Panc1 (cell line): ENCODE measurements around the gene CCDC9B. TPM values are rescaled to one million over a fixed set of nuclear protein-coding genes. Genes with fewer than 3 reads are reported as not detected.

Experiments used
- ATAC-seq: fragments of 200-7000 bp; cut with Tn5 transposase; 2 replicates; pipeline ENCODE4 v1.9.1; 2020; ENCODE audit warnings: mild to moderate bottlenecking, moderate library complexity
- BruUV-seq: library from RNA; stranded (reverse); fragments of 400-500 nt; replicated peaks from 2 replicates; lab custom pipeline; 2021; lab: Mats Ljungman, UMichigan
- CTCF ChIA-PET: fragments of 300-600 bp; sonication (Branson Sonifier 250); formaldehyde crosslinking; loops from one replicate; lab custom pipeline; 2022; ENCODE audit warnings: antibody characterized with exemption; lab: Charles Lee
- POLR2A ChIA-PET: fragments of 300-600 bp; sonication (Branson Sonifier 250); formaldehyde crosslinking; loops from one replicate; lab custom pipeline; 2022; ENCODE audit warnings: antibody characterized with exemption; lab: Charles Lee
- DNase-seq: peaks from one replicate; pipeline ENCODE4 v3.0.0-alpha.2; 2010; ENCODE audit warnings: low read depth, low spot score
- H3K27ac ChIP-seq: 2 replicates; pipeline ENCODE4 v1.5.1; 2011; ENCODE audit warnings: mild to moderate bottlenecking, low read length, inconsistent platforms
- H3K27me3 ChIP-seq: fragments of 200-500 bp; sonication (Bioruptor generic); 2 replicates; pipeline ENCODE4 v1.6.0; 2014; ENCODE audit warnings: low read length, inconsistent platforms; ENCODE audit not compliant: control insufficient read depth, insufficient read depth
- H3K36me3 ChIP-seq: fragments of 200-500 bp; sonication (Bioruptor generic); 2 replicates; pipeline ENCODE4 v1.5.1; 2014; ENCODE audit warnings: inconsistent platforms, mild to moderate bottlenecking, low read length, moderate library complexity; ENCODE audit not compliant: control insufficient read depth, insufficient read depth
- H3K4me1 ChIP-seq: 2 replicates; pipeline ENCODE4 v1.5.1; 2011; ENCODE audit warnings: inconsistent platforms, mild to moderate bottlenecking, low read length, moderate library complexity; ENCODE audit not compliant: control insufficient read depth, insufficient read depth
- H3K4me3 ChIP-seq, 2 experiments: 2 replicates each; pipeline ENCODE4 v1.5.1; 2011 to 2012; ENCODE audit warnings: low read depth in 2 of 2, low read length in 2 of 2, mild to moderate bottlenecking in 2 of 2, inconsistent platforms in 1 of 2, moderate library complexity in 1 of 2
- H3K9me3 ChIP-seq: fragments of 200-500 bp; sonication (Bioruptor generic); 2 replicates; pipeline ENCODE4 v1.5.1; 2014; ENCODE audit warnings: low read depth, mild to moderate bottlenecking, inconsistent platforms, low read length, moderate library complexity; ENCODE audit not compliant: control insufficient read depth, insufficient read depth
- POLR2AphosphoS5 ChIP-seq: IDR thresholded peaks from 2 replicates; pipeline ENCODE4 v1.6.1; 2012; ENCODE audit warnings: mild to moderate bottlenecking, low read depth, low read length, moderate library complexity
- SIN3A ChIP-seq: IDR thresholded peaks from 2 replicates; pipeline ENCODE4 v1.6.1; 2012; ENCODE audit warnings: low read depth, mild to moderate bottlenecking, low read length, moderate library complexity, borderline replicate concordance; ENCODE audit not compliant: insufficient read depth
- TCF7L2 ChIP-seq: IDR thresholded peaks from 2 replicates; pipeline ENCODE4 v1.6.1; 2011; ENCODE audit warnings: mild to moderate bottlenecking, low read depth, low read length, inconsistent platforms
- in situ Hi-C: cut with HindIII; loops from 2 replicates; pipeline ENCODE4 v1.10.0; 2016; ENCODE audit warnings: low sequenced_read_pairs, low pct_unique_long_range_greater_than_20kb
- intact Hi-C: fragments of 100-400 bp; cut with micrococcal nuclease; formaldehyde crosslinking; loops from one replicate; pipeline ENCODE4 v1.10.0; 2022; ENCODE audit not compliant: unreplicated experiment
- total RNA-seq: library from RNA; stranded (reverse); gene quantifications from one replicate; pipeline ENCODE4 v1.2.1, GENCODE V29; 2021; ENCODE audit not compliant: unreplicated experiment
- TF ChIP-seq, protein P1 (sequence below): fragments of 450-650 bp; IDR thresholded peaks from 2 replicates; pipeline ENCODE4 v1.5.1; 2017; ENCODE audit warnings: mild to moderate bottlenecking
- TF ChIP-seq, protein P2 (sequence below), 2 experiments: IDR thresholded peaks; 2 replicates each; pipeline ENCODE4 v1.6.1; 2011 to 2012; ENCODE audit warnings: low read depth in 2 of 2, control low read depth in 1 of 2, low read length in 1 of 2, mild to moderate bottlenecking in 1 of 2, moderate library complexity in 1 of 2; ENCODE audit not compliant: insufficient read depth in 1 of 2

Gene CCDC9B
- total RNA-seq, 1 experiment from 2014 or later = 55.9 TPM

DNA sequence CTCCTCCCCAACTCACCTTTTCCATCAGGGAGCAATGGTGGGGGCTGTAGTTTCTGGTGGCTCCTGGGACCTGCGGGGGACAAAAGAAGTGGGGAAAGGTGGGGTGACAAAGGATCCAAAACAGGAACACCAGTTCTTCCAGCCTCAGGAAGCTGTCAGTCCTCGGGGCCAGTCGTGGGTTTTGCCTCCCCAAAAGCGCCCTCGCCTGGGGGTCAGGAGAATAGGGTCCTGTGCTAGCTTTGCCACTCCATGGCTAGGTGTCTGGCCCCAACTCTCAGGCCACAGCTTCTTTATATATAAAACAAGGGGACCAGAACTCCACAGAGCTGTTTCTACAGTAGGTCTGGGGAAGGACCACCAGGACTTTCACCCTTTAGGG is 4.0 kb downstream of the CCDC9B start:
- no peak for TF ChIP-seq POLR2AphosphoS5
- no peak for TF ChIP-seq TCF7L2
- TF ChIP-seq, protein P1, sequence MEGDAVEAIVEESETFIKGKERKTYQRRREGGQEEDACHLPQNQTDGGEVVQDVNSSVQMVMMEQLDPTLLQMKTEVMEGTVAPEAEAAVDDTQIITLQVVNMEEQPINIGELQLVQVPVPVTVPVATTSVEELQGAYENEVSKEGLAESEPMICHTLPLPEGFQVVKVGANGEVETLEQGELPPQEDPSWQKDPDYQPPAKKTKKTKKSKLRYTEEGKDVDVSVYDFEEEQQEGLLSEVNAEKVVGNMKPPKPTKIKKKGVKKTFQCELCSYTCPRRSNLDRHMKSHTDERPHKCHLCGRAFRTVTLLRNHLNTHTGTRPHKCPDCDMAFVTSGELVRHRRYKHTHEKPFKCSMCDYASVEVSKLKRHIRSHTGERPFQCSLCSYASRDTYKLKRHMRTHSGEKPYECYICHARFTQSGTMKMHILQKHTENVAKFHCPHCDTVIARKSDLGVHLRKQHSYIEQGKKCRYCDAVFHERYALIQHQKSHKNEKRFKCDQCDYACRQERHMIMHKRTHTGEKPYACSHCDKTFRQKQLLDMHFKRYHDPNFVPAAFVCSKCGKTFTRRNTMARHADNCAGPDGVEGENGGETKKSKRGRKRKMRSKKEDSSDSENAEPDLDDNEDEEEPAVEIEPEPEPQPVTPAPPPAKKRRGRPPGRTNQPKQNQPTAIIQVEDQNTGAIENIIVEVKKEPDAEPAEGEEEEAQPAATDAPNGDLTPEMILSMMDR = no peak; the same call in 1 of the 2 replicates
- TF ChIP-seq SIN3A = no peak
- TF ChIP-seq, protein P2, sequence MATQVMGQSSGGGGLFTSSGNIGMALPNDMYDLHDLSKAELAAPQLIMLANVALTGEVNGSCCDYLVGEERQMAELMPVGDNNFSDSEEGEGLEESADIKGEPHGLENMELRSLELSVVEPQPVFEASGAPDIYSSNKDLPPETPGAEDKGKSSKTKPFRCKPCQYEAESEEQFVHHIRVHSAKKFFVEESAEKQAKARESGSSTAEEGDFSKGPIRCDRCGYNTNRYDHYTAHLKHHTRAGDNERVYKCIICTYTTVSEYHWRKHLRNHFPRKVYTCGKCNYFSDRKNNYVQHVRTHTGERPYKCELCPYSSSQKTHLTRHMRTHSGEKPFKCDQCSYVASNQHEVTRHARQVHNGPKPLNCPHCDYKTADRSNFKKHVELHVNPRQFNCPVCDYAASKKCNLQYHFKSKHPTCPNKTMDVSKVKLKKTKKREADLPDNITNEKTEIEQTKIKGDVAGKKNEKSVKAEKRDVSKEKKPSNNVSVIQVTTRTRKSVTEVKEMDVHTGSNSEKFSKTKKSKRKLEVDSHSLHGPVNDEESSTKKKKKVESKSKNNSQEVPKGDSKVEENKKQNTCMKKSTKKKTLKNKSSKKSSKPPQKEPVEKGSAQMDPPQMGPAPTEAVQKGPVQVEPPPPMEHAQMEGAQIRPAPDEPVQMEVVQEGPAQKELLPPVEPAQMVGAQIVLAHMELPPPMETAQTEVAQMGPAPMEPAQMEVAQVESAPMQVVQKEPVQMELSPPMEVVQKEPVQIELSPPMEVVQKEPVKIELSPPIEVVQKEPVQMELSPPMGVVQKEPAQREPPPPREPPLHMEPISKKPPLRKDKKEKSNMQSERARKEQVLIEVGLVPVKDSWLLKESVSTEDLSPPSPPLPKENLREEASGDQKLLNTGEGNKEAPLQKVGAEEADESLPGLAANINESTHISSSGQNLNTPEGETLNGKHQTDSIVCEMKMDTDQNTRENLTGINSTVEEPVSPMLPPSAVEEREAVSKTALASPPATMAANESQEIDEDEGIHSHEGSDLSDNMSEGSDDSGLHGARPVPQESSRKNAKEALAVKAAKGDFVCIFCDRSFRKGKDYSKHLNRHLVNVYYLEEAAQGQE (IDR thresholded peaks at IDR 0.05; ENCODE audit: insufficient read depth in 1 of 2, low read depth in 2 of 2, low read length in 1 of 2) = no peak
- no TSS peak for BruUV-seq
- intact Hi-C loops = no loop called here
- ChIA-PET CTCF (interaction anchor here (0.8 to 2.5 kb wide), 3 partner anchors 17 to 27 kb away, joined by 4 to 8 read pairs (median 4); no protein-coding TSS in a partner anchor), POLR2A (no interaction called here)
- Histone ChIP-seq H3K27ac (peak overlapping the region; percentile 53; the same call in 1 of the 2 replicates), H3K4me3 (no peak overlapping the region), H3K9me3 (no peaks in the 10 kb centered on the region), H3K27me3 (no peaks in the 10 kb centered on the region), H3K4me1 (peaks cover 42% of the 10 kb centered on the region), H3K36me3 (no peaks in the 10 kb centered on the region)
- DNase-seq (no peak), ATAC-seq (no peak)
- in situ Hi-C loops = no loop called here

DNA sequence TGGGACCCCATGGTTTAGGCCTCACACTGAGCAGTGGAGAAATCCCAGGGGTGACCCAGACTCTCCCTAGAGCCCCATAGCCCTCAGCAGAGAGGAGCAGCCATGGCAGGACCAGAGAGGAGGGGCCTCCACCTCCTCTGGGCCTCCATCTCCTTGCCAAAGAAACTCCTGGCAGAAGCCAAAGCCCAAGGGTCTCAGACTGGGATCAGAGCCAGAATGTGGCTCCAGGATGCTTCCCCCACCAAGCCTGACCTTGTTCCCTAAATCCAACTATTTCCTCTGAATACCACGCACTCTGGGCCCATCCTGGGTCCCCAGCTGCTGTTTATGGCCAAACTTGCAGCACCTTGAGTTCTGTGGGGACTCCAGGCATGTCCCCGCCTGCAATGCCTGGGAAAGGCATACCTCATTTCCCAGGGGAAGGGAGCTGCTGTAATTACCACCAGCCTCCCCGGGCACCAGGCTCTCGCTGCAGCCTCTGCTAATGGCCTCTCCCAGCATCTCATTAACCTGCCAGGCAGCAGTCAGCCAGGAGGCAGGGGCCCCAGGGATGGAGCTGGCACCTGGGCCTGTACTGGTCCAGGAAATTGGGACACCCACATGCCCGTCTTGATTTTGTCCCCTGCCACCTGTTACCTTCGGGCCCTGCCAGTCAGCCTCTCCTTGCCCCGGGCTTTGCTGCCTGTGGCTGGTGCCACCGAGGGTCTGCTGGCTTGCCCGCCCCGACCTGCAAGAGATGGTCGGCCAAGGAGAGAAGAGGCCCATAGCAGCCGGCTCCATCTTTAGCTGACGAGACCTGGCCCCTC is 4.6 kb downstream of the CCDC9B start:
- peaks cover 36% of the 10 kb centered on the region for H3K4me1 ChIP-seq
- TF ChIP-seq, protein P1 = no peak
- TF ChIP-seq POLR2AphosphoS5 (no peak), SIN3A (no peak), TCF7L2 (no peak)
- TF ChIP-seq, protein P2 (IDR thresholded peaks at IDR 0.05; ENCODE audit: insufficient read depth in 1 of 2, low read depth in 2 of 2, low read length in 1 of 2) = no peak
- no TSS peak for BruUV-seq
- no peak overlapping the region for H3K4me3 ChIP-seq
- DNase-seq (no peak), ATAC-seq (no peak)
- in situ Hi-C loops (no loop called here), intact Hi-C loops (no loop called here)
- H3K36me3 ChIP-seq = no peaks in the 10 kb centered on the region
- CTCF ChIA-PET = interaction anchor here (0.6 to 1.5 kb wide), 3 partner anchors 19 to 143 kb away, joined by 4 to 8 read pairs (median 4); no protein-coding TSS in a partner anchor
- no peak overlapping the region for H3K27ac ChIP-seq
- POLR2A ChIA-PET = no interaction called here
- no peaks in the 10 kb centered on the region for H3K27me3 ChIP-seq
- no peaks in the 10 kb centered on the region for H3K9me3 ChIP-seq
